IPS-18a (cell line): ENCODE measurements around the gene CPLX4.
"Not testable (repeated sequence)": the region's sequence is repeated elsewhere in the genome, so short reads cannot be mapped to it uniquely, and the experiment has no call there.

Source experiments
- H3K27ac ChIP-seq: one replicate; pipeline ENCODE4 v1.5.1; 2013; ENCODE audit warnings: low read length
- H3K27me3 ChIP-seq: one replicate; pipeline ENCODE4 v1.6.1; 2013; ENCODE audit warnings: mild to moderate bottlenecking, low read length; ENCODE audit not compliant: control insufficient read depth, insufficient read depth
- H3K36me3 ChIP-seq: one replicate; pipeline ENCODE4 v1.6.1; 2013; ENCODE audit warnings: low read depth, low read length; ENCODE audit not compliant: control insufficient read depth
- H3K4me1 ChIP-seq: one replicate; pipeline ENCODE4 v1.6.1; 2013; ENCODE audit warnings: low read depth, low read length; ENCODE audit not compliant: control insufficient read depth
- H3K4me3 ChIP-seq: one replicate; pipeline ENCODE4 v1.5.1; 2013; ENCODE audit warnings: low read length
- H3K9ac ChIP-seq: one replicate; pipeline ENCODE4 v1.6.1; 2013; ENCODE audit warnings: mild to moderate bottlenecking, low read length, moderate library complexity
- H3K9me3 ChIP-seq: one replicate; pipeline ENCODE4 v1.6.1; 2013; ENCODE audit warnings: low read depth, low read length; ENCODE audit not compliant: control insufficient read depth

The CPLX4 gene

DNA sequence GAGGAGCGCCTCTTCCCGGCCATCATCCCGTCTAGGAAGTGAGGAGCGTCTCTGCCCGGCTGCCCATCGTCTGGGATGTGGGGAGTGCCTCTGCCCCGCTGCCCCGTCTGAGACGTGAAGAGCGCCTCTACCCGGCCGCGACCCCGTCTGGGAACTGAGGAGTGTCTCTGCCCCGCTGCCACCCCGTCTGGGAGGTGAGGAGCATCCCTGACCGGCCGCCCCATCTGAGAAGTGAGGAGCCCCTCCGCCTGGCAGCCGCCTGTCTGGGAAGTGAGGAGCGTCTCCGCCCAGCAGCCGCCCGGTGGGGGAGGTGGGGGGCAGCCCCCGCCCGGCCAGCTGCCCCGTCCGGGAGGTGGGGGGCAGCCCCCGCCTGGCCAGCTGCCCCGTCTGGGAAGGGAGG lies 63.0 kb downstream of the CPLX4 start:
- H3K36me3 ChIP-seq, H3K27ac ChIP-seq, H3K4me3 ChIP-seq, H3K9ac ChIP-seq, H3K27me3 ChIP-seq, H3K4me1 ChIP-seq, H3K9me3 ChIP-seq: not testable (repeated sequence)

DNA sequence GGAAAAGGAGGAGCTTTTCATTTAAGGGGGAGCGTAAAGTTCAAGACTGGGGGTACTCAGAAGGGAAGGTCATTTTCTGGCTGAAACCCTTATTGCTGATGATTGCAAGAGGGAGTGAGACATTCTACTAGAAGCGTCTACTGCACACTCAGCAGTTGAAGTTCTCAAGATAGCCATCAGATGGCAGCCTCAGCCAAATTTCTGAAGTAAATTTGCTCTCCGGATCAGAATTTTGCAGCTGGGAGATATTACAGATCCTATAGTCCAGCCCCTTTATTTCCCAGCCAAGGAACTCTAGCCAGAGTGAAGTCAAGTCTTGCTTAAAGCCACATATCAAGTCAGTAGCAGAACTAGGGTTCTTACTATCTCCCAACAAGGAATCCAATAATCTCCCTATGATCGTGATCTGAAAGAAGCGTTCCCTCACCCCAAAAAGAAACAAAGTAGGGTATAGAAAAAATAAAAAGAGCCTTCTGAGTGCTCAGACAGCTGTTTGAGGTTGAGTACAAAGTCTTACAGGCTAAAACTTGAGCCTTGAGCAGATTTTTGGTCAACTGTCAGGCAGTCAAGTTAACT lies 69.2 kb downstream of the CPLX4 start:
- Histone ChIP-seq H3K4me3 (no peak overlapping the region), H3K9ac (no peak overlapping the region), H3K27ac (no peak overlapping the region), H3K27me3 (peaks cover 6% of the 10 kb centered on the region), H3K36me3 (no peaks in the 10 kb centered on the region), H3K4me1 (no peaks in the 10 kb centered on the region), H3K9me3 (no peaks in the 10 kb centered on the region)

DNA sequence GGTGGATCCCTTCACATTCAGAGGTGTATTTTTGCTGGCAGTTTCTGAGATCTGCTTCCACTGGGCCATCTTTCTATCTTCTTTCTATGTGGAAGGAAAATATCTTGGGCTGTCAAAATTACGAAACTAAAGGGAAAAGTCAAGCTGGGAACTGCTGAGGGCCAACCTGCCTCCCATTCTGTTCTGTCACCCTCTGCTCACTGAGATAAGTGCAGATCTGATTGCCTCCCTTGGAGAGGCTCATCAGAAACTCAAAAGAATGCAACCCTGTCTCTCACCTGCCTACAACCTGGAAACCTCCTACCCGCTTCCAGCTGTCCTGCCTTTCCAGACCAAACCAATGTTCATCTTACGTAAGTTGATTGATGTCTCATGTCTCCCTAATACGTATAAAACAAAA lies 71.7 kb downstream of the CPLX4 start:
- Histone ChIP-seq H3K4me1 (no peaks in the 10 kb centered on the region), H3K36me3 (no peaks in the 10 kb centered on the region), H3K9me3 (no peaks in the 10 kb centered on the region), H3K27ac (no peak overlapping the region), H3K27me3 (peaks cover 6% of the 10 kb centered on the region), H3K9ac (no peak overlapping the region), H3K4me3 (no peak overlapping the region)
